A673 (cell line): ENCODE results near the gene PIP4K2C.

Experiments used
- CTCF ChIP-seq: fragments of 300-800, 200-600 bp; sonication (generic); conservative IDR thresholded peaks from 2 replicates; pipeline ENCODE4 v1.5.1; 2017; ENCODE audit warnings: low read depth, mild to moderate bottlenecking, antibody characterized with exemption, low read length, moderate library complexity, mixed read lengths
- EZH2 ChIP-seq: fragments of 200-600 bp; sonication (generic); IDR thresholded peaks from 2 replicates; pipeline ENCODE4 v1.6.1; 2017; ENCODE audit warnings: borderline replicate concordance, low read depth, mild to moderate bottlenecking, mixed read lengths, antibody characterized with exemption, low read length; ENCODE audit not compliant: poor library complexity, severe bottlenecking

- TF ChIP-seq CTCF = no peak
- no peak for TF ChIP-seq EZH2
These were observed 15.0 kb upstream of the PIP4K2C start for GRCh38 chr12:57575771-57576612.
